ENCODE results near the gene MAFB.

The MAFB gene

GRCh38 chr20:40680161-40680959 lies 8.7 kb downstream of the MAFB start:
- DNase-seq = no peak

DNA sequence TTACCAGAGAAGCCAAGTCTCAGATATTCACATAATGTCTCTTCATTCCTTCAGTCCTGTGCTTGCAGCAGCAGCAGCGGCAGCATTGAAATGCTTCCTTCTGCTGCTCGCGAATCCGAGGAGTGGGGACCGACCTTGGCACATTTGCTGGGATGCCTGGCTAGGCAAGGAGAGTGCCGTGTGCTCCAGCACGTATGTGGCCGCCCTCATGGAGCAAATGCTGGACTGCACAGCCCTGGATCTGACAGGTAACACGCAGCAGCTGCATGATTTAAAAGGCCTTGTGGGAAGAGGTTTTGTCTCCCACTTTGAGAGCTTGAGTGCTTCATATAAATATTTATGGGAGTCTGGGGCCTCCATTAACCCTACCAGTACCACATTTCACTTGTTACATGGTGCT lies 9.9 kb downstream of the MAFB start:
- DNase-seq = no peak

GRCh38 chr20:40678286-40678875 lies 10.7 kb downstream of the MAFB start:
- no peak for DNase-seq

GRCh38 chr20:40677343-40677924 lies 11.6 kb downstream of the MAFB start:
- no peak for DNase-seq

DNA sequence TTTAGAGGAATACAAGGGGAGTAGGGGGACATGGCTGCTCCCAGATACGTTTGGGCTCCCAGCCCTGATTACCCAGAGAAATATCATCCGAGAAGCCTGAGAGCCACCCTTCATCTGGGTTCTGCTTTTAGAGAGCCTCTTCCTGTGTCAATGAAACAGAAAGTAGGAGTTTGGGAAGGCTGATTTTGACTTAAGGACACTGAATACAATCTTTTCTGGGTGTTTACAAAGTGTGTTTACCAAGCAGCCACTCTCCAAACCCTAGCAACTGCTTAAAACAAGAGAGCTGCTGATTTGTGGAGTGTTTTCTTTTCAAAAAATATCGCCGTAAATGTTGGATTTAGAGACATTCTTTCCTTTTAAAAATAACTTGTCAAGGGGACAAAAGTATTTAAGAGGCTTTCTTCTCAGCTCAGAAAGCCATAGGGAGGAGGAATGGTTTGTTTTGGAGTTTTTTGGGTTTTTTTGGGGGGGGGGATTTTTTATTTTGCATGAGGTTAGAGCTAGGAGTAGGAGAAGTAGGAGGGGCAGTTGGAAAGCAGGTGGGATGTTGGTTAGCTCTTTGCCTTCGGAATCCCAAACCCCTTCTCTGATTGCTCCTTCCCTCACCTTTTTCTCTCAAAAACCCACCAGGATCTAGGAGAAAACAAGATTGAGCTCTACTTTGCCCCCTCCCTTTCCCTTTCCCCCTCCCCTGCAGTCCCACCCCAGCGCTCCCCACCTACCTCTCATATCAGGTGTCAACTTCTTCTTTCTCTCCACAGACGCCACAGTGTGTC lies 12.4 kb downstream of the MAFB start:
- DNase-seq = no peak

- DNase-seq = no peak
Measured at GRCh38 chr20:40675599-40676221, 13.3 kb downstream of the MAFB start.

DNA sequence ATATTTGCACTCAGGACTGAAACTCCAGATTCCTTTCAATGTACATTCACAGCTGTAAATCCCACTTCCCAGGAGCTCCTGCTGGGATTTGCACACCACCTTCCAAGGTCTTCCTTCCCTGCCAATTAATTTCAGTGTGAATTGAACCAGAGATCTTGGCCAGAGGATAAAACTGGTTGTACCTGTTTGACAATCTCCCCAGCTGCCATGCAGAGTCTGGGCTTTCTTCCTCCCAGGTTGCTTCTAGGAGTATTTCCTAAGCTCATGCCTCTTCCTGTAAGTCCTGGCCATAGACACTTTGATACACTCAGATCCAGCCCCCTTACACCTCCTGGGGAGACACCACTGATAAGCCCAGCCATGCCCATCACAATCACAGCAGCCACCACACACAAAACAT lies 15.6 kb downstream of the MAFB start:
- no peak for DNase-seq

DNA sequence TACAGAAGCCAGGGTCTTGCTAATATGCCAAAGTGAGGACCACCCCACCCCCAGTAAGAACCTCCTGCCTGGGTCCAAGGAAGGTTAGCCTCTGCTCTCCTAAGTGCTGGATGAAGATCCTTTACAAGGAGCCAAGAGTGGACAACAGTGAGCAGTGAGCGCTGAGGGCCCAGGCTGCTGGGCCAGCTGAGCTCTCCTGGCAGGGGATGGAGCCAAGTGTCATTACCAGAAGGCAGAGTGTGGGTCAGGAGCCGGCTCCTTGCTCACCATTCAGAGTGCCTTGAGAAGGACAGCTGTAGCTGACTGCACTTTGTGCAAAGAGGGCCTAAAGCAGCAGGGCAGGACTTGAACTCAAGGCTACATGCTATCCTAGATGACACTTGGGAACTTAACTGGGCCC lies 16.9 kb downstream of the MAFB start:
- no peak for DNase-seq

DNA sequence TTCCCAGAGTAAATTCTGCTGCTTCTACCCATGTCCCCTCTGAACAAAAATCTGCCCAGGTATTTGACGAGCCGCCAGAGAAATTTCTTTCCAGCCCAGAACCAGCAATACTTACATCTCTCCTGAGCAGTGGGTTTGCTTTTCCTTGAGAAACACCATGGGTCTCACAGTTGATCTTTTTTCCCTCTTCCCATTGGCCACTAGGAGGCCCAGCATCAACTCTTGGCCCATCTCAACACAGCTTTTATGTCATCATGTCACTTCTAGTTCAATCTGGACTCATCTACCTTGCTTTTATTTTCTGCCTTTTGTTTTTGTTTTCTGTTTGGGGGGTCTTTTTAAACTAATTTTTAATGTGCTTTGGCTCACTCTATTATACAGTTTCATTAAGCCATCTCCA lies 18.8 kb downstream of the MAFB start:
- DNase-seq = no peak

DNA sequence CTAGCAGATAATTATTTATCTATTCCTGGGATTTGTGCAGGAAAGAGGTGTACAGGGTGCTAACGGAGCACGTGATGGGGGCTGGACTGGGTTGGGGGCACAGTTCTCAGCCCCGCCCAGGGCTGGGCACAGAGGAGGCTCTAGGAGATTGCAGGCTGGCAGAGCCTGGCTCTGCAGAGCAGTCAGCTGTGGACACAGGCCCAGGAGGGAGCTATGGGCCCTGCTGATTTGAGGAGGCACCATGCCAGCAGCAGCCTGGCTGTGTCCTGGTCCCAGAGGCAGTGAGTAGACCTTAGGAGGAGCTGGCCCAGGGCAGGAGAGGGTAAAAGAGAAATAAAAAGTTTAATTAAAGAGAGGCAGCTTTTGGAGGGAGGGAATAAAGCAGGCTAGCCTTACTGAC lies 19.3 kb downstream of the MAFB start:
- no peak for DNase-seq

DNA sequence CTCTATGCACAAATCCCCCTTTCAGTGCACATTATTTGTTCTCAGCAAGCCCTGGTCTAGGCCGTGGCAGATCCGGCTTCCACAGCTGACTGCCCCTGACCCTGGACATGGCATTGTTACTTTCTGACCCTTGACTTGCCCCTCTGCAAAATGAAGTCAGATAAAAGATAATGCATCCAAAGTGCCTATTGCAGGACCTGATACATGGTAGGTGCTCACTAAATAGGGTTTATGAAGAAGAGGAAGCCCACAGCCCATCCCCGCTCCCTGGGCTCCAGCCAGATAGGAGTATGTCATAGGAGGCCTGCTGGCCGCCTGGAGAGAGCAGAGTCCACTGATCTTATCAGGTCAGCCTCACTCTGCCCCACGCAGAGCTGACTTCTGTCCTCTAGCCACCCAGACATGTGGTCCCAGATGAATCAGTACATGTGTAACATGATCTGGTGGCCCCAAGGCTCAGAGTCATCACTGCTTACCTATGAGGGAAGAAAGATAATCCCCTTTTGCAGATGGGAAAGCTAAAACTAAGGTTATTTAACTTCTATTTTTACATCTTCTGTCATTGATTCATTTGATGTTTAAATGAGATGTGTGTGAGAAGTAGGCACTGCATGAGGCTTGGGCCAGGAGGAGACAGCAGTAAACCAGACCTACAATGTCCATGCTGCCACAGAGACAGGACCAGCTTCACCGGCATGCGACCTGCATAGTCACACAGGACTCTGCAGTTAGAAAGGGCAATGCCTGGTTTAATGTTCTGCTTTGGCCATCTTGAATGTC lies 20.4 kb downstream of the MAFB start:
- no peak for DNase-seq

DNA sequence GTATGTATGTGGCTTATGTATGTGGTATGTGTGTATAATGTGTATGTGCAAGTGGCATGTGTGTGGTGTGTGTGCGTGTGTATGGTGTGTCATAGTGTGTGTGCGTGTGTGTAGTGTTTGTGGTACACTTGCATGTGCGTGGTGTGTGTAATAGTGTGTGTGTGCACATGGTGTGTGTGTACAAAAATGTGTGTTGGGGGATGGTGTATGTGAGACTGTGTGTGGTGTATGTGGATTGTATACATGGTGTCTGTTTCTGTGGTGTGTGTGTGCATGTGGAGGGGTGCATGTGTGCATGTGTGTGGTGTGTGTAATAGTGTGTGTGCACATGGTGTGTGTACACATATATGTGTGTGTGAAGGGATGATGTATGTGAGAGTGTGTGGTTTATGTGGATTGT lies 21.5 kb downstream of the MAFB start:
- no peak for DNase-seq

GRCh38 chr20:40666336-40666735 lies 22.7 kb downstream of the MAFB start:
- no peak for DNase-seq

DNA sequence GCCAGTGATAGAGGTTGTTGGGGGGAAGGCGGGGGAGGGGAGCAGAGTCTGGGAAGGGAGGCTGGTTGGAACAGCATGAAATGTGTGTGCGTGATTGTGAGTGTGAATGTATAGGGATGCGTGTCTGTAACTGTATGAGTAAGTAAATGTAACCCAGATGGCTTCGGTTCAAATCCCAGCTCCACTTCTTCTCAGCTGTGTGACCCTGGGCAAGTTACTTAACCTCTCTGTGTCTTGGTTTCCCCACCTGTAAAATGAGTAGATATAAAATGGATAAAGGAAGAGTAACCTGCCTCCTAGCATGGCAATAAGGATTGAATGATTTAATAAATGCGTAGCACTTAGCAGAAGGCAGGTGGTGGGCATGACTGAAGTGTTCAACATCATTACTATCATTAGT lies 24.1 kb downstream of the MAFB start:
- DNase-seq = no peak

DNA sequence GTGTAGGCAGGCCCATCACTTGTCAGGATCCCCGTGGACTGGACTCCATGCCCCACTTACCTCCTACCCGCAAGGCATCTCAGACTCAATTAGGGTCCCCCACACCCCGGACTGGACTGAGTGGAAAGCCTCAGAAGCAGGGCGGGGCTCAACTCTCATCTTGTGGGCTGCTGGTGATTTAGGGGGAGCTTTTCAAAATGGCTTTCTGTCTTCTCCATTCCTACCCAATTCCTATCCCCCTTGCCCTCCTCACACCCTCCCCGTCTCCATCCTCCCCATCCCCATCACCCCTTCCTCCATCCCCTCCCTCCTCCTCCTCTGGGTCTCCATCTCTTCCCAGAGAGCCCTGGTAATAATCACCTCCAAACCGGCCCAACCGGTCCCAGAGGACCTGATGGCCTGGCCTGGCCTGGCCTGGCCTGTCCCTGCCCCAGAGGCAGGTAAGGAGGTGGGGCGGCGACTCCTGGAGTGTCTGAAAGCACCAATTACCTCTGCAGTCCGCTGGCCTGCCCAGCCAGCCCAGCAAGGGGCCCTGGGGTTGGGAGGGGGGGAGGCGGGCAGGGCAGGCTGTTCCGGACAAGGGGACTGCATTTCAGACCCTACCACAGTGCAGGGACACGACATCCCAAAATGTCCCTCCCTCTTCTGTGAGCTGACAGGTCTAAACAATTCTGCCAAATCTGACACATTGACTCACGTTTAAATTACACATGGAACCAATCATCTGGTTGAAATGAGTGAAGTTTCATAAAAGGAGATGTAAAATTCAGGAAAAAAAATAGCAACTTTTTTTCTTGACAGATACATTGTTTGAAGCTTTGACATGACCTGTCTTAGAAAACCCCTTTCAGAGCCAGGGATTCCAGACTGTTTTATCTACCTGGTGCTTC lies 24.8 kb downstream of the MAFB start:
- DNase-seq = no peak

GRCh38 chr20:40663304-40663790 lies 25.7 kb downstream of the MAFB start:
- no peak for DNase-seq

DNA sequence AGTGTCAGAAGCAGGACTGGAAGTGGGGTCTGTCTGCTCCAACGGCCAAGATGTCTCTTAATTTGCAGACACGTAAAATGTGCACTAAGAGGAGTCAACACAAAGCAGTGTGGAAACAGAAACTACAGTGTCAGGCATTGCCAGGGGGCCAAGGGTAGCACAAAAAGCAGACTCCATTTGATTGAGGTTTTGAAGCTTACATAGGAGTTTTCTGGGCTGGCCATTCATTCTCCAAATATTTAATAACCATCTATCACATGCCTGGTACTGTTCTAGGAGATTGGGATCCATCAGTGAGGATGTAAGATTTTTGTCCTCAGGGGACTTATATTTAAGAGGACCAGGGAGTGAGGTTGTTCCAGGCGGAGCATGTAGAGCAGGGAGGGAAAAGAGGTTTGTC lies 29.5 kb downstream of the MAFB start:
- DNase-seq = no peak

GRCh38 chr20:40658509-40658908 lies 30.5 kb downstream of the MAFB start:
- DNase-seq = no peak

- DNase-seq = no peak
Measured at GRCh38 chr20:40657526-40657925, 31.5 kb downstream of the MAFB start.

DNA sequence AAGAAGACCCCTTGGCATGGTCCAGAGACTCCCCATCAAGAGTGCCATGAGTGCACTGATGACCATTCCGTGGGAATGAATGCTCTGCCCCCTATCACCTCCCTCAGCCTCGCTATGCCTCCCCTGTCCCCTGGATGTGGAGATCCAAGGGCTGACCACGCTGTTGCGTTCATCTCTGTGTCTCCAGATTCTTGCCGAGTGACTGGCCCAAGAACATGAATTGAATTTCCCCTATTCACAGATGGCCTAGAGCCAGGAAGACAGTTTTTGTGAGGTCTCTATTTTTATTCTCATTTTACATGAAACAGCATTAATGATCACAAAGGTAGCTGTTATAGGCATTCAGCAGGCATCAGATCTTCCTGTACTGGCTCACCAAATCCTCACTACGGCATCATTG lies 33.6 kb downstream of the MAFB start:
- no peak for DNase-seq

GRCh38 chr20:40654876-40655275 lies 34.2 kb downstream of the MAFB start:
- no peak for DNase-seq

Data from activated effector memory CD4-positive, alpha-beta T cell treated with anti-CD3 and anti-CD28 coated beads, Interleukin-2, amount 50 U/mL, for 16 hours (primary cell).